Activated CD4-positive, alpha-beta T cell treated with anti-CD3 and anti-CD28 coated beads, Interleukin-2, Interleukin-4, amounts not matched to agents 100 ng/mL and 50 ng/mL, durations not matched to agents 16 hours and 8 hours (primary cell): ENCODE data around the gene NT5C1B.

Source experiments
- DNase-seq: peaks from one replicate; pipeline ENCODE4 v3.0.0-alpha.2; 2020; ENCODE audit warnings: low spot score

NT5C1B gene

GRCh38 chr2:18550433-18550832, 38.9 kb downstream of the NT5C1B start:
- DNase-seq = no peak

DNA sequence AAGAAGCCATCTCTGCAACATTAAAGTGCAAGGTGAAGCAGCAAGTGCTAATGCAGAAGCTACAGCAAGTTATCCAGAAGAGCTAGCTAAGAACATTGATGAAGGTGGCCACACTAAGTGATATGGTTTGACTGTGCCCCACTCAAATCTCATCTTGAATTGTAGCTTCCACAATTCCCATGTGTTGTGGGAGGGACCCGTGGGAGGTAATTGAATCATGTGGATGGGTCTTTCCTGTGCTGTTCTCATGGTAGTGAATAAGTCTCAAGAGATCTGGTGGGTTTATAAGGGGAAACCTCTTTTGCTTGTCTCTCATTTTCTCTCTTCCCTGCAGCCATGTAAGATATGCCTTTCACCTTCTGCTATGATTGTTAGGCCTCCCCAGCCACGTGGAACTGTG, 40.3 kb downstream of the NT5C1B start:
- no peak for DNase-seq

DNA sequence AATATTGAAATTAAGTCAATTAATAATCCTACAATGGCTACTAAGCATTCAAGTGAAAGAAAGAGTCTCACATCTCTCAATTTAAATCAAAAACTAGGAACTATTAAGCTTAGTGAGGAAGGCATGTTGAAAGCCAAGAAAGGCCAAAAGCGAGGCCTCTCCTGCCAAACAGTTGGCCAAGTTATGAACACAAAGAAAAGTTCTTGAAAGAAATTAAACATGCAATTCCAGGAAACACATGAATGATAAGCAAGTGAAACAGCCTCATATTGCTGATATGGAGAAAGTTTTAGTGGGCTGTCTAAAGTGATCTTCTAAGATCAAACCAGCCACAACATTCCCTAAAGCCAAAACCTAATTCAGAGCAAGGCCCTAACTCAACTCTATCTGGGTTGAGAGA, 40.7 kb downstream of the NT5C1B start:
- DNase-seq = no peak

- DNase-seq = no peak
Measured at GRCh38 chr2:18546567-18546966, 42.8 kb downstream of the NT5C1B start.

DNA sequence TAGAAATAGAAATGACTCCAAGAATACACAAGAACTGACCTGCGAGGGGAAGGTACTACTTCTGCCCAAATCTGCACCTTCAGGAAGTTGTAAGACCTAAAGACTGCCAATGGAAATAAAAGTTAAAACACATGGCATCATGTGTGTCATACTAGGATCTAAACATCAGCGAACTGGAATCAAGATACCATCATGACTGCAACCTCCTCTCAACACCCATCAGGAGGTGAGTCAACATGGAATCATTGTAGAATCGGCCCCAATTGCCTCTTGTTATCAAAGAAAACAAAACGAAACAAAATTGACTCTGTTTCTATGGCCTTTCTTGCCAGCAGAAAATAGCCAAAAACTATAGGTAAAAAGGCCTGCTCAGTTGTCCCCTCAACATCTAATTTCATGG, 44.0 kb downstream of the NT5C1B start:
- no peak for DNase-seq

DNA sequence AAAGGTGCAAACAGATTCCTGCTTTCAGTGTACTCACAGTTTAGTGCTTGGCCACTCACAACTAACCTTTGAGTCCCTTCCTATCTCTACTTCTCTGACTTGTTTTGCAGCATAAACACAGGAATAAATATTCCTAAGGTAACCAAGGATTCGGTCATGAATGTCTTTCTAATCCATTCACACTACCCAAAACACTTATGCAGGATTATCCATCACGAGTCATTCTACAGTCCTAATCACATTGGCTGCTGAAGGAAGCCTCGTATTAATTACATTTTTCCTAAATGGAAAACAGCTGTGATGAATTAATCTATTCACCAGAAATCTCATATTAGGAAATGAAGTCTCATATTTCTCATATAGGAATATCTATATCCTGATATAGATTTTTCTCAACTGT, 45.2 kb downstream of the NT5C1B start:
- DNase-seq = no peak

DNA sequence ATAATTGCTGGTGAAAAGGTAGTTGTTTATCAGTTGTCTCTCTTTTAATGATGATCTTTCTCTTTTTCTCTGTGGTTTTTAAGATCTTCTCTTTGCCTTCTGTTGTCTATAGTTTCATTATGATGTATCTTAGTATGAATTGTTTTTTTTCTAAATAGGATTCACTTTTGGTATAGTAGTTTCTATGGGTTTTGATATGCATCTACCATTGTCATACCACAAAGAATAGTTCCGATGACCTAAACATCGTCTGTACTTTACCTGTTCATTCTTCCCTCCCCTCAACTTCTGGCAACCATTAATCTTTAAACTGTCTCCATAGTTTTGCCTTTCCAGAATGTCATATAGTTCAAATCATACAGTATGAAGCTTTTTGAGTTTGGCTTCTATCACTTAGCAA, 48.5 kb downstream of the NT5C1B start:
- peak; percentile 8 for DNase-seq

DNA sequence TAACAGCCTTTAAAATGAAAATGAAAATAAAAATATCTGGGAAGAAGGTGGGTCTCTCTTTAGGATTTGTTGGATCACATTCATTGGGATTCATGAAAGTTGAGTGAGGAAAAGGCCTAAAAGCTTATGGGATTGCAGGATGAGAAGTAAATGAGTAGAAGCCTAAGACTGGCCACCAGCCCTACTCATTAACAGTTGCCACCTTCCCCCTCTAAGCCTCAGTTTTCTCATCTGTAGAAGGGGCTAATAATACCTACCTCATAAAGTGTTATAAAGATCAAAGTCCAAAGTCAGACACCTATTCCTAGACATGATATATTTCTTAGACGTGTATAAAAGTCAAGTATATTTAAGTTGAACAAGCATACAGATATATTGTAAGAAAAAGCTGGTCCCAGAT, 52.7 kb downstream of the NT5C1B start:
- DNase-seq = no peak

DNA sequence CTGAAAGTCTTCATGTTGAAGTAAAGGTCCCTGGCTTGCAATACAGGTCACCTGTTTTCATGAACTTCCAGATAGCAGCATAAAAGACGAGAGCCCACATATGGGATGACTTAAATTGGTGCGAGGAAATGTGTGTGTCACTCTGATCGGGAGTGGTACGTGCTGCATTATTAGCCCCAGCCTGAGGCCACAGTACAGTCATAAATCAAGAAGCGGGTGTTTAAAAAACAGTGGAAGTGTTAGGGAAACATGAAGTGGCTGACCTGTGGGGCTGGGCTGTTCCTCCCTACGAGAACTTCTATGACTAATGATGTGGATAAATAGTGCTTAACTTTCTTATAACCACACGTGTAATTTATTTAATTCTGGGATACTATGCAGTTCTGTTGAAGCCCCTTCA, 53.3 kb downstream of the NT5C1B start:
- DNase-seq = no peak

- DNase-seq = no peak
Measured at GRCh38 chr2:18531194-18531593, 58.2 kb downstream of the NT5C1B start.

GRCh38 chr2:18527822-18528221, 61.5 kb downstream of the NT5C1B start:
- DNase-seq = no peak

GRCh38 chr2:18527326-18527725, 62.0 kb downstream of the NT5C1B start:
- DNase-seq = no peak

DNA sequence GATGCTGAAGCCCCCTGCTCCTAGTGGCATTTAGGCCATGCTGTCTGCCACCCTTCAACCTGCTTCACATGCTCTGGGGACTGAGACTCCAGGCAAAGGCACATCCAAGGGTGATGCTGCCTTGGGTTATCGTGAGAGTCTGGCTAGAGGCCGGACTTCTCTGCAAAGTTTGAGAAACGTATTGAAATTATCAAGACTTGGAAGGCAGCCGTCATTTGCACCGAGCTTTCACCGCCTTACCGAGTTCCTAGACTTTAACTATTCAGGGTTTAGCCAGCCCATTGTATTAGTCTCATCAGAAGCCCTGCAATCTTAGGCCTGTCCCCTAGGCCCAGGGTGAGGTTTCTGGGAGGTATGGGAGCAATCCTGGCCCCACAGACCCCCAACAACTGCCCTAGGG, 62.9 kb downstream of the NT5C1B start:
- DNase-seq = no peak

GRCh38 chr2:18525852-18526251, 63.5 kb downstream of the NT5C1B start:
- DNase-seq = no peak

- no peak for DNase-seq
Measured at GRCh38 chr2:18525236-18525635, 64.1 kb downstream of the NT5C1B start.

DNA sequence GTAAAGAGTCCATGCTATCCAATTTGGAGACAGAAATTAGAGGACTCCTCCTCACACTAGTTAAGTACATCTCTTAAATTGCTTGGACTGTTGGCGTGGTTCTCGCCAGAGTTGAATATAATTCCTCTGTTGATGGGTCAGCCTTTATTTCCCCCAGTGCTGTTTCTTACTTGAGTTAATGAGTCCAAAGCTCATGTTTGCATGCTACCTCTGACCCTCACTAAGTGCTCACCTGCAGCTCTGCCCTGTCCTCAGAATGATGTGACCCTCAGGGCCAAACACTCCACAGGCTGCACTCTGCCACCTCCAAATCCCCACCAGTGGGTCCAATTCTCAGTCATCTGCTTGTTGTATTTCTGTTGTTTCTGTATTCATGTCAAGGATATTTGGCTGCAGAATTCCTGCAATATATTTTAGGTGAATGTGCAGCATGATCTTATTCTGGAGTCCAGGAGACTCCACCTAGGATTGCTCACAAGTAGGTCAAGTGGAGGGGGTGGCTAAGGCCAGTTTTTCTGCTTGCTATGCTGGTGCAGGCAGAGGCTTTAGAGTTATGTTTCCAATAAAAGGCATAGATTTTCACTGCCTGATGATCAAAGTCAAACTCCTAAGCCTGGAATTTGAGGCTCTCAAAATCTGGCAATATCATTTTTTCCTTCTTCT, 66.8 kb downstream of the NT5C1B start:
- no peak for DNase-seq

DNA sequence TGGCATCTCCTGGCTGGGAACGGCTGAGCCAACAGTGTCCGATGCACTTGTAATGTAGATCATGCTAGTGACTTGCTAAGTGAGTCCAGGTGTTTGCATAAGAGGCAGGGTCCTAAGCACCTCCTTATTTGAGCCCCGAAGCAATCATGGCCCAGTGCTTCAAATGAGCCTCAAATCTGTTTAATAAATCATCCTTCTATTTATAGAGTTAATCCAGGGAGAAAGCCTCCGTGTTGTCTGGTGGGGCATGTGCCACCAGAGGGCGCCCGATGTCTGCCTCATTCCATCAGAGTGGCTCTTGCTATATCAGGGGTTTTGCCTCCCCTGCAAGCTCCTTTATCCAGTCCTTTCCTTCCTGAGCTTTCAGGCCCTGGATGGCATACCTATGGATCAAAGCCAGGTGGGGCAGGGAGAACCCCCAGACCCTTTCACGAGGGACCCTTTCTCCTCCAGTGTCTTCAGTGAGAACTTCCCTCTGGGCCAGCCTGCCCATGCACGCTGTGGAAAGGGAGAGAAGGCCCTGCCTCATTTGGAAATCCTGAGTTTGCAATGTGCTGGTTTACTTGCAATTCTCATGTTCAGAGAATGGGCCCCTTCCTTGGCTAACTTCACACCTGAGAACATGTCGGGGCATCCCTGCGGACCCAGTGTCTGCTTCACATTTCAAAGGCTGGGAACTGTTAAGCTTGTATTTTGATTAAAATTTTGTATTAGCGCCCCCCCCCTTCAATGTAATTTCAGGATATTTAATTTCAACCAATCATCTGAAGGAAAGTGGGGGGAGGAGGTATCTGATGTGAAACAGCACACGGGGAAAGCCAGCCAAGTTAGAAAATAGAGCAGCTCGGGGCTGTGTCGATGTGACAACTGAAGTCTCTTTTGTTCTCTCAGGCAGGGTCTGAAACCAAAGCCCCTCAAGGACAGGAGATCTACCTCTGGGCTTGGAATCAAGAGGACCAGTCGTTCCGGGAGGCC, 68.6 kb downstream of the NT5C1B start:
- peak; percentile 65 for DNase-seq

GRCh38 chr2:18519914-18520450, 69.4 kb downstream of the NT5C1B start:
- no peak for DNase-seq

DNA sequence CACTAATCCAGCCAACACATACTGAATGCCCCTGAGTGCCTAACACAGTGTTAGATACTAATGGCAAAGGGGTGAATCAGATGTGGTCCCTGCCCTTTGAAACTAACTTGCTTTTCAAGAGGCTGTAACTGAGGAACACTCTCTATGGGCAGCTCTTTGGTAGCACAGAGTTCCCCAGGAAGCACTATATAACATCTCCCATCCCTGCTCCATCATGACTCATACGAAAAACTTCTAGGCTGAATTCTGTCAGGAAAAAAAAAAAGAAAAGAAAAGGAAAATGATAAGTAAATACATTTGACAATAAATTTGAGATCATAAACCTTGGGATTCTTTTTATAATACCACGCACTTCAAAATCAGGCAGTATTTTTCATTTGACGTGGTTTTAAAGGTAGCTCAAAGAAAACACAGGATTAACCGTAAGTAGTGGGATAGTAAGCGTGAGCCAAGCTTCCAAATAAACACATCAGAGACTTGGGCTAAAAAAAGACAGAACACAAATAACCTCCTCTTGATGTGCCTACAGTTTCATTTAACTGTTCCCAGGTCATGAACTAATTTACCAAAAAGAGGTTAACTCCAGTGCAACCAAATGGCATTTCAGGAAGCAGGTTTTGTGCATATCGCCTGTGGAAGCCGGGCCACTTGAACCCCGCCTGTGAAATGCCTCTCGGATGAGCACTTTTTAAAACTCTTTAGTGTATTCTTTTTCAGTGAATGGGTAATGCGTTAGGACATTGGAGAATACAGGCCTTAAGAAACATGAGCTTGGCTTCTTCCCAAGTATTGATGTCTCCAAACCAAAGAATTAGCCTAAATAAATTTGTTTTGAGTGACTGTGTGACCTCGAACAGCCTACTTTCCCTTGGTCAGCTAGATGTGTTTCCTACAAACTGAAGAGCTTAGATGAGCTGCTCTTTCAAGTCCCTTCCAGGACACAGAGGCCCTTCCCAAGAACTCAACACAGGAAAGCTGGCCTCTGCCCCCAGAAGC, 71.0 kb downstream of the NT5C1B start:
- no peak for DNase-seq

DNA sequence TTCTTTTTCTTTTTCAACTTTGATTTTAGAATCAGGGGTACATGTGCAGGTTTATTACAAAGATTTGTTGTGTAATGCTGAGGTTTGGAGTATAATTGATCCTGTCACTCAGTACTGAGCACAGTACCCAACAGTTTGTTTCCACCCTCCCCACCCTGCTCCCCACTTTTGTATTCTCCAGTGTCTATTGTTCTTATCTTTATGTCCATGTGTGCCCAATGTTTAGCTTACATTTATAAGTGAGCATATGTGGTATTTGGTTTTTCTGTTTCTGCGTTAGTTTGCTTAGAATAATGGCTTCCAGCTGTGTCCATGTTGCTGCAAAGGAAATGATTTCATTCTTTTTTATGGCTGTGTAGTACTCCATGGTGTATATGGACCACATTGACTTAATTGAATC, 72.0 kb downstream of the NT5C1B start:
- no peak for DNase-seq

DNA sequence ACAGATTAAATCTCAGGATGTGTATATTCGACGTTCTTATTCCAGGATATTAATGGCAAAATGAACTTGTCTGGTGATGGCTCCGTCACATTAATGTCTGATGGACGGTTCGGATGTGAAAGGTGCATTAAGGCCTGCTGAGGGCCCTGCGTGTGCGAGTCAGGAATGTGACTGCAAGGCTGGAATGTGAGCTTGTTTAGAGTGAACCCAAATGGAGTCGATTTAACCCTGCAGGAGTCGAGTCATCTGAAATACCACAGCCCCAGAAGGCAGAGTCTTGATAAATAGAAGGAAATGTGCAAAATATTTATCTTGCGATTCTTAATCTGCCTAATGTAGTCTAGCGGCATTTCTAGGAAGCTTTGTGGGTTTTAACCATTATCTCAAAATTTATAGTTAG, 73.3 kb downstream of the NT5C1B start:
- DNase-seq = no peak
